Upper lobe of left lung (tissue), 4 donors: ENCODE measurements around the gene SPACA4.

ENCODE experiments used
- CTCF ChIP-seq, 6 experiments: fragments of 450-650 bp in 4 of 6; fragments of 200-600 bp in 2 of 6; sonication (generic) in 2 of 6; IDR thresholded peaks; one replicate each; pipeline ENCODE4 v1.5.1; 2016 to 2019; ENCODE audit warnings: antibody characterized with exemption in 6 of 6
- POLR2A ChIP-seq, 4 donors: fragments of 450-650 bp; IDR thresholded peaks; one replicate each; pipeline ENCODE4 v1.5.1; 2016 to 2017; ENCODE audit warnings: antibody characterized with exemption in 4 of 4, mild to moderate bottlenecking in 2 of 4

DNA sequence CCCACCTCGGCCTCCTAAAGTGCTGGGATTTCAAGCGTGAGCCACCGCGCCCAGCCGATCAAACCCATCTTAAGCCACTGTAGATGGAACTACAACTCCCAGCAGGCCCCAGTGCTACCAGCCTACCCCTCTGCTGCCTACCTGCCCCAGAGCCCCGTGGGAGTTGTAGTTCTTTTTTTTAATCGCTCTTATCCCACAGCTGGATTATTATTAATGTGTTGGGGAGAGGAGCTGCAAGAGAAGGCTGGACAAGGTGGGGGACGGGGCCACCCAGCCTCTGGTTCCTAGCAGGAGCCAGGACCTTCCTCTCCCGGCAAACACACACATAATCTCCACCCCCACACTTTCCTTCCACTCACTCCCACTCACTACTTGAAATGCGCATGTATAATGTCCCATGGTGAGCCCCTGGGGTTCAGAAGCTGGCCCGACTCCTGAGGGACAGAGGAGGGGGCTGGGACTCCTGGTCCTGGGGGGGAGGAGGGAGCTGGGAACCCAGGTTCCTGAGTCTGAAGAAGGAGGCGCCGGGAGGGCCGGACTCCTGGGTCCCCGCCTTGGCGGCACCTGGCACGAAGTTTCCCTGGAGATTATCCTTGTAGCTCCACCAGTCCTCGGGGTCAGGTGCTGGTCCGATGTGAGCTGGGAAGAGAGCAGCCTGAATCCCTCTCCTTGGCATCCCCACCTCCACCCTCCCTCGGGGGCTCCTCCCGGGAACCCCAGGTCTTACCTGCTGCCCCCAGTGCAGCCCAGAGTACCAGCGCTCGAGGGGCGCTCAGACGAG, 38.5 kb downstream of the SPACA4 start:
- no peak for TF ChIP-seq CTCF (IDR thresholded peaks at IDR 0.05)
- no peak for TF ChIP-seq POLR2A (IDR thresholded peaks at IDR 0.05)
